Tibial nerve (tissue), 3 donors: ENCODE measurements around the gene HERC6.

Experiments
- EP300 ChIP-seq, 2 donors: sonication (generic); formaldehyde crosslinking; IDR thresholded peaks; one replicate each; pipeline ENCODE4 v1.6.1; 2017; ENCODE audit warnings: antibody characterized with exemption in 2 of 2, mild to moderate bottlenecking in 1 of 2
- POLR2A ChIP-seq, 2 donors: fragments of 450-650 bp; IDR thresholded peaks; one replicate each; pipeline ENCODE4 v1.6.1; 2017; ENCODE audit warnings: antibody characterized with exemption in 2 of 2, mild to moderate bottlenecking in 2 of 2, moderate library complexity in 2 of 2

- TF ChIP-seq POLR2A (IDR thresholded peaks at IDR 0.05), result no peak
- no peak for TF ChIP-seq EP300 (IDR thresholded peaks at IDR 0.05)
Measured at GRCh38 chr4:88441696-88442095, 63.0 kb downstream of the HERC6 start.
